ENCODE measurements around the gene DUOXA1. TPM values are rescaled to one million over a fixed set of nuclear protein-coding genes. Genes with fewer than 3 reads are reported as not detected.

DUOXA1 gene
- polyA plus RNA-seq, 1 of the 3 experiments (the other 2 are of a cell fraction): 0.02 TPM

- TF ChIP-seq MXI1 (IDR thresholded peaks at IDR 0.05; ENCODE audit: low read depth, low read length): no peak
Observed at GRCh38 chr15:45162771-45163507, 33.3 kb upstream of the DUOXA1 start (continued).

GRCh38 chr15:45161666-45162065 is 32.0 kb upstream of the DUOXA1 start:
- no peak for DNase-seq
- H3K4me2 ChIP-seq: no peak overlapping the region
- no peaks in the 10 kb centered on the region for H3F3A ChIP-seq (replicated peaks; ENCODE audit: insufficient read depth)
- no peak overlapping the region for H3K27ac ChIP-seq (ENCODE audit: low read depth in 2 of 2, low read length in 1 of 2)
- WGBS (ENCODE audit: low lambda C conversion rate): 96% methylated on average over 11 of the region's 14 CpGs
- H4K20me1 ChIP-seq (ENCODE audit: insufficient read depth): no peaks in the 10 kb centered on the region
- POLR2A ChIA-PET: interaction anchor here (1.5 kb wide), 2 partner anchors 8 to 37 kb away, joined by 5 to 6 read pairs; no protein-coding TSS in a partner anchor
- H3K4me1 ChIP-seq (ENCODE audit: control insufficient read depth in 1 of 2, insufficient read depth in 2 of 2, low read depth in 1 of 2, low read length in 1 of 2): peaks cover 15 to 22% of the 10 kb centered on the region in 2 experiments; a peak in 3 of 4 replicates
- no peaks in the 10 kb centered on the region for H3K36me3 ChIP-seq (replicated peaks in 1 of 2; ENCODE audit: control insufficient read depth in 1 of 2, insufficient read depth in 2 of 2, low read length in 1 of 2)
- no peak overlapping the region for H3K4me3 ChIP-seq (ENCODE audit: low read depth in 2 of 2, low read length in 1 of 2)
- peaks cover 10% of the 10 kb centered on the region; the same call in 1 of the 2 replicates for H3K79me2 ChIP-seq (ENCODE audit: insufficient read depth)
- no peaks in the 10 kb centered on the region for H3K27me3 ChIP-seq (ENCODE audit: insufficient read depth)
- H3K9me3 ChIP-seq: no peaks in the 10 kb centered on the region
- no peak overlapping the region for H2AFZ ChIP-seq (ENCODE audit: low read depth)
- H3K9me2 ChIP-seq: no peaks in the 10 kb centered on the region
- no peak overlapping the region for H3K9ac ChIP-seq
- TF ChIP-seq FOXJ3 (CRISPR knock-in tag; IDR thresholded peaks at IDR 0.05) (no peak), YY1 (IDR thresholded peaks at IDR 0.05; ENCODE audit: low read depth) (no peak), RXRA (IDR thresholded peaks at IDR 0.05; ENCODE audit: borderline replicate concordance, low read depth) (no peak), POLR2AphosphoS5 (IDR thresholded peaks at IDR 0.05; ENCODE audit: low read depth, low read length) (no peak), RFX5 (IDR thresholded peaks at IDR 0.05; ENCODE audit: low read length) (no peak), TCF12 (IDR thresholded peaks at IDR 0.05) (no peak), EZH2phosphoT487 (IDR thresholded peaks at IDR 0.05; ENCODE audit: borderline replicate concordance, low read depth) (no peak), ELF1 (IDR thresholded peaks at IDR 0.05) (no peak), USF2 (IDR thresholded peaks at IDR 0.05; ENCODE audit: borderline replicate concordance, low read depth, low read length) (no peak), GABPA (IDR thresholded peaks at IDR 0.05; ENCODE audit: low read depth) (no peak)
- CTCF ChIA-PET: interaction anchor here (1.2 to 10.7 kb wide), 7 partner anchors 23 to 296 kb away, joined by 3 to 226 read pairs (median 26); no protein-coding TSS in a partner anchor

GRCh38 chr15:45157974-45158373 is 28.3 kb upstream of the DUOXA1 start:
- Histone ChIP-seq H3K36me3 (replicated peaks in 1 of 2; ENCODE audit: control insufficient read depth in 1 of 2, insufficient read depth in 2 of 2, low read length in 1 of 2) (no peaks in the 10 kb centered on the region), H3F3A (replicated peaks; ENCODE audit: insufficient read depth) (no peaks in the 10 kb centered on the region), H4K20me1 (ENCODE audit: insufficient read depth) (no peaks in the 10 kb centered on the region), H3K9me2 (no peaks in the 10 kb centered on the region), H3K4me2 (no peak overlapping the region), H3K9ac (no peak overlapping the region), H3K79me2 (ENCODE audit: insufficient read depth) (no peaks in the 10 kb centered on the region), H3K9me3 (no peaks in the 10 kb centered on the region), H3K4me1 (ENCODE audit: control insufficient read depth in 1 of 2, insufficient read depth in 2 of 2, low read depth in 1 of 2, low read length in 1 of 2) (peaks cover 5 to 6% of the 10 kb centered on the region in 2 experiments; a peak in 3 of 4 replicates), H2AFZ (ENCODE audit: low read depth) (no peak overlapping the region), H3K4me3 (ENCODE audit: low read depth in 2 of 2, low read length in 1 of 2) (no peak overlapping the region), H3K27me3 (ENCODE audit: insufficient read depth) (no peaks in the 10 kb centered on the region), H3K27ac (ENCODE audit: low read depth in 2 of 2, low read length in 1 of 2) (no peak overlapping the region)
- ChIA-PET CTCF (interaction anchor here (2.2 to 10.7 kb wide), 2 partner anchors 44 to 299 kb away, joined by 8 to 226 read pairs; no protein-coding TSS in a partner anchor), POLR2A (no interaction called here)
- TF ChIP-seq YY1 (IDR thresholded peaks at IDR 0.05; ENCODE audit: low read depth) (no peak), NRF1 (IDR thresholded peaks at IDR 0.05; ENCODE audit: low read depth, low read length) (no peak), NFIC (IDR thresholded peaks at IDR 0.05; ENCODE audit: borderline replicate concordance) (no peak), MEF2A (IDR thresholded peaks at IDR 0.05; ENCODE audit: borderline replicate concordance, low read depth) (no peak), EP300 (IDR thresholded peaks at IDR 0.05; ENCODE audit: borderline replicate concordance in 1 of 2, low read depth in 1 of 2, low read length in 1 of 2) (no peak), IRF3 (IDR thresholded peaks at IDR 0.05; ENCODE audit: low read depth, low read length) (no peak), TCF12 (IDR thresholded peaks at IDR 0.05) (no peak), RFX5 (IDR thresholded peaks at IDR 0.05; ENCODE audit: low read length) (no peak), EZH2phosphoT487 (IDR thresholded peaks at IDR 0.05; ENCODE audit: borderline replicate concordance, low read depth) (no peak), GABPA (IDR thresholded peaks at IDR 0.05; ENCODE audit: low read depth) (no peak), ZBTB33 (IDR thresholded peaks at IDR 0.05; ENCODE audit: borderline replicate concordance, low read depth) (no peak), CTCF (IDR thresholded peaks at IDR 0.05) (no peak), GATA2 (CRISPR knock-in tag; IDR thresholded peaks at IDR 0.05) (no peak), ELF1 (IDR thresholded peaks at IDR 0.05) (no peak)
- 72% methylated on average over 1 of the region's 1 CpG for WGBS (ENCODE audit: low lambda C conversion rate)
- no peak for DNase-seq
